Mesenchymal stem cell (in vitro differentiated cells and primary cell): Measurements from ENCODE around the gene BAIAP3.

ENCODE experiments used
- DNase-seq: peaks from one replicate; pipeline ENCODE4 v3.0.0-alpha.2; 2013
- H2AFZ ChIP-seq: one replicate; pipeline ENCODE4 v1.6.1; 2013; ENCODE audit warnings: low read depth, mild to moderate bottlenecking, control low read depth, inconsistent platforms, low read length, moderate library complexity
- H2AK5ac ChIP-seq: 2 replicates; pipeline ENCODE4 v1.6.1; 2013; ENCODE audit warnings: low read length, moderate library complexity, mild to moderate bottlenecking, inconsistent platforms; ENCODE audit not compliant: severe bottlenecking
- H2BK120ac ChIP-seq: one replicate; pipeline ENCODE4 v1.6.1; 2013; ENCODE audit warnings: low read depth, mild to moderate bottlenecking, inconsistent platforms, low read length, moderate library complexity
- H2BK12ac ChIP-seq, 2 experiments: one replicate each; pipeline ENCODE4 v1.6.1; 2013; ENCODE audit warnings: inconsistent platforms in 2 of 2, low read length in 2 of 2, mild to moderate bottlenecking in 2 of 2, moderate library complexity in 2 of 2, control low read depth in 1 of 2
- H2BK15ac ChIP-seq: one replicate; pipeline ENCODE4 v1.6.1; 2013; ENCODE audit warnings: mild to moderate bottlenecking, low read depth, inconsistent platforms; ENCODE audit not compliant: poor library complexity, severe bottlenecking
- H2BK5ac ChIP-seq: 2 replicates; pipeline ENCODE4 v1.6.1; 2013; ENCODE audit warnings: low read depth, mild to moderate bottlenecking, low read length, control low read depth, inconsistent platforms; ENCODE audit not compliant: poor library complexity, severe bottlenecking
- H3K14ac ChIP-seq, 2 experiments: one replicate each; pipeline ENCODE4 v1.6.1; 2013; ENCODE audit warnings: inconsistent platforms in 2 of 2, low read length in 2 of 2, control low read depth in 1 of 2, mild to moderate bottlenecking in 1 of 2, moderate library complexity in 1 of 2
- H3K18ac ChIP-seq, 2 experiments: one replicate each; pipeline ENCODE4 v1.6.1; 2013; ENCODE audit warnings: inconsistent platforms in 2 of 2, low read length in 2 of 2, control low read depth in 1 of 2, low read depth in 1 of 2, mild to moderate bottlenecking in 1 of 2
- H3K23ac ChIP-seq, 2 experiments: one replicate each; pipeline ENCODE4 v1.6.1; 2013; ENCODE audit warnings: inconsistent platforms in 2 of 2, low read length in 2 of 2, mild to moderate bottlenecking in 2 of 2, moderate library complexity in 2 of 2, control low read depth in 1 of 2
- H3K27ac ChIP-seq: 2 replicates; pipeline ENCODE4 v1.5.1; 2013; ENCODE audit warnings: mild to moderate bottlenecking, moderate library complexity, low read length, control low read depth, inconsistent platforms; ENCODE audit not compliant: poor library complexity, severe bottlenecking
- H3K27me3 ChIP-seq, 2 experiments: 2 replicates each; pipeline versions ENCODE4 v1.6.1 to v1.7.0; 2013; ENCODE audit warnings: low read length in 2 of 2, mild to moderate bottlenecking in 2 of 2, moderate library complexity in 2 of 2, control low read depth in 1 of 2, inconsistent platforms in 1 of 2; ENCODE audit not compliant: control insufficient read depth in 1 of 2, insufficient read depth in 1 of 2
- H3K36me3 ChIP-seq, 2 experiments: 2 replicates each; pipeline versions ENCODE4 v1.6.1 to v1.7.0; 2013; ENCODE audit warnings: low read length in 2 of 2, control low read depth in 1 of 2, inconsistent platforms in 1 of 2, low read depth in 1 of 2, mild to moderate bottlenecking in 1 of 2; ENCODE audit not compliant: insufficient read depth in 2 of 2, control insufficient read depth in 1 of 2
- H3K4ac ChIP-seq, 2 experiments: one replicate each; pipeline ENCODE4 v1.6.1; 2013; ENCODE audit warnings: inconsistent platforms in 2 of 2, low read length in 2 of 2, mild to moderate bottlenecking in 2 of 2, moderate library complexity in 2 of 2, control low read depth in 1 of 2, low read depth in 1 of 2
- H3K4me1 ChIP-seq: 2 replicates; pipeline ENCODE4 v1.6.1; 2013; ENCODE audit warnings: low read depth, low read length, control low read depth; ENCODE audit not compliant: control insufficient read depth, insufficient read depth
- H3K4me2 ChIP-seq: 2 replicates; pipeline ENCODE4 v1.6.1; 2013; ENCODE audit warnings: low read length, mild to moderate bottlenecking, inconsistent platforms; ENCODE audit not compliant: poor library complexity, severe bottlenecking
- H3K4me3 ChIP-seq, 2 experiments: 2 replicates each; pipeline versions ENCODE4 v1.5.1 to v1.7.0; 2013; ENCODE audit warnings: low read length in 2 of 2, mild to moderate bottlenecking in 2 of 2, control low read depth in 1 of 2, low read depth in 1 of 2; ENCODE audit not compliant: insufficient read depth in 1 of 2
- H3K79me1 ChIP-seq: replicated peaks from 2 replicates; pipeline ENCODE4 v1.6.1; 2013; ENCODE audit warnings: mild to moderate bottlenecking, control low read depth, low read length, inconsistent platforms; ENCODE audit not compliant: poor library complexity, severe bottlenecking
- H3K9ac ChIP-seq: 2 replicates; pipeline ENCODE4 v1.7.0; 2013; ENCODE audit warnings: mild to moderate bottlenecking, low read length, moderate library complexity
- H3K9me3 ChIP-seq: 2 replicates; pipeline ENCODE4 v1.7.0; 2013; ENCODE audit warnings: mild to moderate bottlenecking, low read length; ENCODE audit not compliant: control insufficient read depth
- H4K8ac ChIP-seq: one replicate; pipeline ENCODE4 v1.6.1; 2013; ENCODE audit warnings: inconsistent platforms, mild to moderate bottlenecking, low read length, moderate library complexity
- H4K91ac ChIP-seq: one replicate; pipeline ENCODE4 v1.6.1; 2013; ENCODE audit warnings: mild to moderate bottlenecking, low read length, inconsistent platforms
- WGBS: methylation state at CpG from one replicate; pipeline ENCODE4 v1.1.7; 2013; ENCODE audit warnings: mixed read lengths; 5-methylcytosine and 5-hydroxymethylcytosine counted together

The BAIAP3 gene

GRCh38 chr16:1316033-1316405 lies 17.4 kb upstream of the BAIAP3 start:
- Histone ChIP-seq H3K36me3 (peaks cover 75 to 90% of the 10 kb centered on the region in 2 experiments), H2AK5ac (no peak overlapping the region), H2BK12ac (no peak overlapping the region), H3K4ac (no peak overlapping the region), H2BK15ac (no peak overlapping the region), H3K14ac (no peak overlapping the region), H3K4me2 (no peak overlapping the region), H4K8ac (no peak overlapping the region), H2AFZ (no peak overlapping the region), H3K18ac (no peak overlapping the region), H3K9ac (no peak overlapping the region), H3K9me3 (no peaks in the 10 kb centered on the region), H3K27me3 (no peaks in the 10 kb centered on the region), H3K23ac (no peak overlapping the region), H3K4me1 (peaks cover 29% of the 10 kb centered on the region), H4K91ac (no peak overlapping the region), H3K27ac (no peak overlapping the region), H2BK120ac (no peak overlapping the region), H3K4me3 (no peak overlapping the region), H2BK5ac (no peak overlapping the region), H3K79me1 (peaks cover 35% of the 10 kb centered on the region)
- no peak for DNase-seq
- 93% methylated on average over 14 of the region's 14 CpGs for WGBS

GRCh38 chr16:1317479-1318267 lies 15.8 kb upstream of the BAIAP3 start:
- Histone ChIP-seq H3K9me3 (no peaks in the 10 kb centered on the region), H3K4ac (no peak overlapping the region), H3K27me3 (no peaks in the 10 kb centered on the region), H3K4me3 (no peak overlapping the region), H2AFZ (no peak overlapping the region), H3K9ac (no peak overlapping the region), H4K91ac (no peak overlapping the region), H3K36me3 (peaks cover 86 to 95% of the 10 kb centered on the region in 2 experiments), H4K8ac (no peak overlapping the region), H3K27ac (no peak overlapping the region), H2BK12ac (no peak overlapping the region), H3K23ac (no peak overlapping the region), H3K14ac (no peak overlapping the region), H3K4me1 (peaks cover 15% of the 10 kb centered on the region), H3K18ac (no peak overlapping the region), H3K4me2 (no peak overlapping the region), H2BK120ac (no peak overlapping the region), H2BK15ac (no peak overlapping the region), H2AK5ac (no peak overlapping the region), H2BK5ac (no peak overlapping the region), H3K79me1 (peaks cover 37% of the 10 kb centered on the region)
- no peak for DNase-seq
- WGBS = 97% methylated on average over 32 of the region's 32 CpGs

GRCh38 chr16:1318268-1318545 lies 15.2 kb upstream of the BAIAP3 start:
- H3K27me3 ChIP-seq = no peaks in the 10 kb centered on the region
- DNase-seq = no peak
- peaks cover 11% of the 10 kb centered on the region for H3K4me1 ChIP-seq
- no peaks in the 10 kb centered on the region for H3K9me3 ChIP-seq
- H3K79me1 ChIP-seq = peaks cover 38% of the 10 kb centered on the region
- H3K36me3 ChIP-seq = peaks cover 84 to 94% of the 10 kb centered on the region in 2 experiments
- no peak overlapping the region for H2BK15ac ChIP-seq
- no peak overlapping the region for H2BK12ac ChIP-seq
- H2AK5ac ChIP-seq = no peak overlapping the region
- H3K9ac ChIP-seq = no peak overlapping the region
- no peak overlapping the region for H3K4me2 ChIP-seq
- H3K14ac ChIP-seq = no peak overlapping the region
- H3K27ac ChIP-seq = no peak overlapping the region
- H3K4ac ChIP-seq = no peak overlapping the region
- no peak overlapping the region for H3K23ac ChIP-seq
- no peak overlapping the region for H3K4me3 ChIP-seq
- no peak overlapping the region for H2BK5ac ChIP-seq
- peak overlapping the region; percentile 31 for H4K91ac ChIP-seq
- WGBS = 94% methylated on average over 9 of the region's 9 CpGs
- H4K8ac ChIP-seq = no peak overlapping the region
- no peak overlapping the region for H3K18ac ChIP-seq
- H2BK120ac ChIP-seq = no peak overlapping the region
- no peak overlapping the region for H2AFZ ChIP-seq

GRCh38 chr16:1319041-1319440 lies 14.4 kb upstream of the BAIAP3 start:
- WGBS = 95% methylated on average over 33 of the region's 33 CpGs
- no peak overlapping the region for H4K91ac ChIP-seq
- DNase-seq = no peak
- no peak overlapping the region for H3K4me3 ChIP-seq
- no peak overlapping the region for H3K4ac ChIP-seq
- H2AFZ ChIP-seq = no peak overlapping the region
- no peak overlapping the region for H2AK5ac ChIP-seq
- H3K9me3 ChIP-seq = no peaks in the 10 kb centered on the region
- peaks cover 6% of the 10 kb centered on the region for H3K4me1 ChIP-seq
- no peak overlapping the region for H3K23ac ChIP-seq
- H3K9ac ChIP-seq = no peak overlapping the region
- no peak overlapping the region for H3K27ac ChIP-seq
- H2BK15ac ChIP-seq = no peak overlapping the region
- no peaks in the 10 kb centered on the region for H3K27me3 ChIP-seq
- no peak overlapping the region for H3K14ac ChIP-seq
- no peak overlapping the region for H3K18ac ChIP-seq
- H3K36me3 ChIP-seq = peaks cover 90 to 96% of the 10 kb centered on the region in 2 experiments
- peaks cover 45% of the 10 kb centered on the region for H3K79me1 ChIP-seq
- H4K8ac ChIP-seq = no peak overlapping the region
- H3K4me2 ChIP-seq = no peak overlapping the region
- H2BK120ac ChIP-seq = no peak overlapping the region
- H2BK12ac ChIP-seq = no peak overlapping the region
- H2BK5ac ChIP-seq = no peak overlapping the region
